HepG2 (cell line): Measurements from ENCODE around the gene RALB. TPM values are rescaled to one million over a fixed set of nuclear protein-coding genes. Genes with fewer than 3 reads are reported as not detected.
A peak's percentile ranks its signal among the peaks of the same experiment; 100 is the strongest.

ENCODE experiments used
- ATF1 ChIP-seq: IDR thresholded peaks from 2 replicates; pipeline ENCODE4 v1.6.1; 2016; ENCODE audit warnings: mild to moderate bottlenecking, control low read depth
- CAMTA2 ChIP-seq: sonication (generic); formaldehyde crosslinking; IDR thresholded peaks from 2 replicates; pipeline ENCODE4 v1.4.0; 2020; ENCODE audit warnings: mild to moderate bottlenecking, missing genetic modification reagents, borderline replicate concordance
- FOXA3 ChIP-seq: IDR thresholded peaks from 2 replicates; pipeline ENCODE4 v1.6.1; 2016; ENCODE audit warnings: missing genetic modification reagents, missing compliant biosample characterization
- GATAD1 ChIP-seq: IDR thresholded peaks from 2 replicates; pipeline ENCODE4 v1.6.1; 2016; ENCODE audit warnings: missing genetic modification reagents, missing compliant biosample characterization
- HES4 ChIP-seq: sonication (generic); formaldehyde crosslinking; IDR thresholded peaks from 2 replicates; pipeline ENCODE4 v1.9.0; 2021; ENCODE audit warnings: mild to moderate bottlenecking, missing genetic modification reagents, borderline replicate concordance
- MYC ChIP-seq: sonication (generic); formaldehyde crosslinking; IDR thresholded peaks from 2 replicates; pipeline ENCODE4 v1.9.0; 2021; ENCODE audit warnings: missing genetic modification reagents, borderline replicate concordance
- NFE2 ChIP-seq: sonication (generic); formaldehyde crosslinking; IDR thresholded peaks from 2 replicates; pipeline ENCODE4 v1.4.0; 2020; ENCODE audit warnings: missing genetic modification reagents
- SP1 ChIP-seq, 2 experiments: fragments of 450-650 bp in 1 of 2; sonication (generic) in 1 of 2; formaldehyde crosslinking in 1 of 2; IDR thresholded peaks; 2 replicates each; pipeline versions ENCODE4 v1.4.0 to v1.6.1; 2016 to 2020; ENCODE audit warnings: missing genetic modification reagents in 1 of 2
- SUZ12 ChIP-seq: fragments of 150-350 bp; IDR thresholded peaks from 2 replicates; pipeline ENCODE4 v1.6.1; 2014; ENCODE audit warnings: low read depth, low read length
- TRIM24 ChIP-seq: sonication (generic); formaldehyde crosslinking; IDR thresholded peaks from 2 replicates; pipeline ENCODE4 v1.8.0; 2022; ENCODE audit warnings: mild to moderate bottlenecking, missing genetic modification reagents
- ZBTB42 ChIP-seq: sonication (generic); formaldehyde crosslinking; IDR thresholded peaks from 2 replicates; pipeline ENCODE4 v1.5.0; 2020; ENCODE audit warnings: mild to moderate bottlenecking, missing genetic modification reagents
- ZMAT3 ChIP-seq: sonication (generic); formaldehyde crosslinking; conservative IDR thresholded peaks from 2 replicates; pipeline ENCODE4 v1.7.0; 2021; ENCODE audit warnings: missing genetic modification reagents
- ZNF709 ChIP-seq: sonication (generic); formaldehyde crosslinking; IDR thresholded peaks from 2 replicates; pipeline ENCODE4 v1.5.0; 2020; ENCODE audit warnings: mild to moderate bottlenecking, missing genetic modification reagents
- ZNF713 ChIP-seq: sonication (generic); formaldehyde crosslinking; IDR thresholded peaks from 2 replicates; pipeline ENCODE4 v1.4.0; 2020; ENCODE audit warnings: mild to moderate bottlenecking, missing genetic modification reagents
- polyA plus RNA-seq, 8 experiments: library from polyadenylated mRNA; depleted of rRNA in 3 of 8; stranded (reverse) in 7 of 8; unstranded in 1 of 8; fragments of >200 nt; fragmentation: Illumina TruSeq in 4 of 8; extraction: Trizol in 4 of 8; gene quantifications; 2 replicates each; pipeline versions ENCODE4 v1.2.1 to v1.2.3, GENCODE V29; 2011 to 2016; ENCODE audit warnings: low read depth in 4 of 8, missing spikeins in 1 of 8, mixed read lengths in 1 of 8; ENCODE audit not compliant: insufficient read depth in 1 of 8
- total RNA-seq, 5 experiments: library from RNA; depleted of rRNA; stranded (reverse); fragments of >200 nt; fragmentation: Illumina TruSeq; extraction: Trizol; gene quantifications; 2 replicates each; pipeline ENCODE4 v1.2.3, GENCODE V29; 2016; ENCODE audit warnings: low read depth in 1 of 5
- TF ChIP-seq, protein P1 (sequence below): sonication (generic); formaldehyde crosslinking; IDR thresholded peaks from 2 replicates; pipeline ENCODE4 v1.5.1; 2020; ENCODE audit warnings: mild to moderate bottlenecking, missing genetic modification reagents, borderline replicate concordance
- TF ChIP-seq, protein P2 (sequence below): sonication (generic); formaldehyde crosslinking; IDR thresholded peaks from 2 replicates; pipeline ENCODE4 v1.5.0; 2020; ENCODE audit warnings: mild to moderate bottlenecking, missing genetic modification reagents
- TF ChIP-seq, protein P3 (sequence below): sonication (generic); formaldehyde crosslinking; IDR thresholded peaks from 2 replicates; pipeline ENCODE4; 2020; ENCODE audit warnings: missing genetic modification reagents, mild to moderate bottlenecking, borderline replicate concordance

Gene RALB
- total and polyA plus RNA-seq, 2 of the 13 experiments (the other 11 are each of a cell fraction or from before 2014, with no cell fraction given), result 37.8 to 43.2 TPM

DNA sequence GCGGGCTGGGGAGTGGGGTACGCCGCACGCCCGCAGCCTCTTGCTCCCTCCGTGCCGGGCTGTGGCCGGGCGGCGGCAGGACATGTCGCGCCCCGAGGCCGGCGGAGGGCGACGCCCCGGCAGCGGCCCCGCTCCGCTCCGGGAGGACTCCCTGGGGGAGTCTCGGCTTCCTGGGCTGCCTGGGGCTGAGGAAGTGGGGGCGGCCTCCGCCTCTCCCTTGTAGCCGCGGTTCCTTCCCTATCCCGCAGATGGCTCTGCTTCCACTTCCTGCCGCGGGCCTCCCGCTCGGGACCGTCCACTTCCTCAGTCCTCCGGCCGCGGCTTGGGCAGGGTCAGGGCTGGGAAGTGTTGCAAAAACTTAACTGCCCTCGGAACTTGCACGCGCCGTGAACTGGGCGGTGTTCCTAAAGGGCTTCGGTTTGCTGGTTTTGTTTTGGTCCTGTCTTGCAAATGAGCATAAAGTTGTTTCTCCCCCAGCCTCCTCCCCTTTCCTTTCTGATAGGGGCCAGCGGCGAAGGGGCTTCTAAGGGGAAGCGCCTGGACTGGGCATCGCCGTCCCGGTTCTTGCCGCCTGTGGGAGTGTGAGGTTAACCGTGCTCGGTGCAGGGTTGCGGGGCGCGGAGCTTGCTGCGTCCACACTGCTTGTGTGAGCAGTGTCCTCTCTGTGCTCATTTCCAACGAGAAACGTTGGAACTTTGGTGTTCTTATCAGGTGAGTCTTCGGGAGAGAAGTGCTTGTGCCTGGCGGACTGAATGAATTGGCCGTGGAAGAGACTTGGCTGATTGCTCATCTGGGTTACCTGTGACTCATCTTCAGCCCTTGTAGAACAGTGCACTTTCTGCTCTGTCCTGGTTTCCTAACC, 600 bp downstream of the RALB start (continued):
- 0 out of 2 replicates have a peak, but pooled peaks have one; percentile 56 for TF ChIP-seq CAMTA2 (CRISPR knock-in tag)
- TF ChIP-seq HES4 (CRISPR knock-in tag), result no peak
- TF ChIP-seq ATF1, result no peak
- 0 out of 2 replicates have a peak, but pooled peaks have one; percentile 15 for TF ChIP-seq ZNF713
- TF ChIP-seq NFE2, result no peak
- TF ChIP-seq GATAD1 (CRISPR knock-in tag), result peak; percentile 52; the same call in 1 of the 2 replicates
- TF ChIP-seq, protein P1, sequence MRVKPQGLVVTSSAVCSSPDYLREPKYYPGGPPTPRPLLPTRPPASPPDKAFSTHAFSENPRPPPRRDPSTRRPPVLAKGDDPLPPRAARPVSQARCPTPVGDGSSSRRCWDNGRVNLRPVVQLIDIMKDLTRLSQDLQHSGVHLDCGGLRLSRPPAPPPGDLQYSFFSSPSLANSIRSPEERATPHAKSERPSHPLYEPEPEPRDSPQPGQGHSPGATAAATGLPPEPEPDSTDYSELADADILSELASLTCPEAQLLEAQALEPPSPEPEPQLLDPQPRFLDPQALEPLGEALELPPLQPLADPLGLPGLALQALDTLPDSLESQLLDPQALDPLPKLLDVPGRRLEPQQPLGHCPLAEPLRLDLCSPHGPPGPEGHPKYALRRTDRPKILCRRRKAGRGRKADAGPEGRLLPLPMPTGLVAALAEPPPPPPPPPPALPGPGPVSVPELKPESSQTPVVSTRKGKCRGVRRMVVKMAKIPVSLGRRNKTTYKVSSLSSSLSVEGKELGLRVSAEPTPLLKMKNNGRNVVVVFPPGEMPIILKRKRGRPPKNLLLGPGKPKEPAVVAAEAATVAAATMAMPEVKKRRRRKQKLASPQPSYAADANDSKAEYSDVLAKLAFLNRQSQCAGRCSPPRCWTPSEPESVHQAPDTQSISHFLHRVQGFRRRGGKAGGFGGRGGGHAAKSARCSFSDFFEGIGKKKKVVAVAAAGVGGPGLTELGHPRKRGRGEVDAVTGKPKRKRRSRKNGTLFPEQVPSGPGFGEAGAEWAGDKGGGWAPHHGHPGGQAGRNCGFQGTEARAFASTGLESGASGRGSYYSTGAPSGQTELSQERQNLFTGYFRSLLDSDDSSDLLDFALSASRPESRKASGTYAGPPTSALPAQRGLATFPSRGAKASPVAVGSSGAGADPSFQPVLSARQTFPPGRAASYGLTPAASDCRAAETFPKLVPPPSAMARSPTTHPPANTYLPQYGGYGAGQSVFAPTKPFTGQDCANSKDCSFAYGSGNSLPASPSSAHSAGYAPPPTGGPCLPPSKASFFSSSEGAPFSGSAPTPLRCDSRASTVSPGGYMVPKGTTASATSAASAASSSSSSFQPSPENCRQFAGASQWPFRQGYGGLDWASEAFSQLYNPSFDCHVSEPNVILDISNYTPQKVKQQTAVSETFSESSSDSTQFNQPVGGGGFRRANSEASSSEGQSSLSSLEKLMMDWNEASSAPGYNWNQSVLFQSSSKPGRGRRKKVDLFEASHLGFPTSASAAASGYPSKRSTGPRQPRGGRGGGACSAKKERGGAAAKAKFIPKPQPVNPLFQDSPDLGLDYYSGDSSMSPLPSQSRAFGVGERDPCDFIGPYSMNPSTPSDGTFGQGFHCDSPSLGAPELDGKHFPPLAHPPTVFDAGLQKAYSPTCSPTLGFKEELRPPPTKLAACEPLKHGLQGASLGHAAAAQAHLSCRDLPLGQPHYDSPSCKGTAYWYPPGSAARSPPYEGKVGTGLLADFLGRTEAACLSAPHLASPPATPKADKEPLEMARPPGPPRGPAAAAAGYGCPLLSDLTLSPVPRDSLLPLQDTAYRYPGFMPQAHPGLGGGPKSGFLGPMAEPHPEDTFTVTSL (CRISPR knock-in tag), result no peak
- TF ChIP-seq, protein P2, sequence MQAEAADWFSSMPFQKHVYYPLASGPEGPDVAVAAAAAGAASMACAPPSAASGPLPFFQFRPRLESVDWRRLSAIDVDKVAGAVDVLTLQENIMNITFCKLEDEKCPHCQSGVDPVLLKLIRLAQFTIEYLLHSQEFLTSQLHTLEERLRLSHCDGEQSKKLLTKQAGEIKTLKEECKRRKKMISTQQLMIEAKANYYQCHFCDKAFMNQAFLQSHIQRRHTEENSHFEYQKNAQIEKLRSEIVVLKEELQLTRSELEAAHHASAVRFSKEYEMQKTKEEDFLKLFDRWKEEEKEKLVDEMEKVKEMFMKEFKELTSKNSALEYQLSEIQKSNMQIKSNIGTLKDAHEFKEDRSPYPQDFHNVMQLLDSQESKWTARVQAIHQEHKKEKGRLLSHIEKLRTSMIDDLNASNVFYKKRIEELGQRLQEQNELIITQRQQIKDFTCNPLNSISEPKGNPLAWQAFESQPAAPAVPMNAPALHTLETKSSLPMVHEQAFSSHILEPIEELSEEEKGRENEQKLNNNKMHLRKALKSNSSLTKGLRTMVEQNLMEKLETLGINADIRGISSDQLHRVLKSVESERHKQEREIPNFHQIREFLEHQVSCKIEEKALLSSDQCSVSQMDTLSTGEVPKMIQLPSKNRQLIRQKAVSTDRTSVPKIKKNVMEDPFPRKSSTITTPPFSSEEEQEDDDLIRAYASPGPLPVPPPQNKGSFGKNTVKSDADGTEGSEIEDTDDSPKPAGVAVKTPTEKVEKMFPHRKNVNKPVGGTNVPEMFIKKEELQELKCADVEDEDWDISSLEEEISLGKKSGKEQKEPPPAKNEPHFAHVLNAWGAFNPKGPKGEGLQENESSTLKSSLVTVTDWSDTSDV (CRISPR knock-in tag), result peak; percentile 76; the same call in 1 of the 2 replicates
- TF ChIP-seq ZMAT3 (CRISPR knock-in tag), result no peak
- TF ChIP-seq FOXA3, result 0 out of 2 replicates have a peak, but pooled peaks have one; percentile 16
- peak; percentile 13; the same call in 1 of the 2 replicates for TF ChIP-seq ZNF709 (CRISPR knock-in tag)
- no peak for TF ChIP-seq ZBTB42 (CRISPR knock-in tag)
- no peak for TF ChIP-seq SP1 (IDR thresholded peaks at IDR 0.05)
- no peak; the same call in 1 of the 2 replicates for TF ChIP-seq SP1 (CRISPR knock-in tag; IDR thresholded peaks at IDR 0.05)
- no peak for TF ChIP-seq TRIM24 (CRISPR knock-in tag)
- peak; percentile 45; the same call in 1 of the 2 replicates for TF ChIP-seq MYC
- no peak for TF ChIP-seq SUZ12
- TF ChIP-seq, protein P3, sequence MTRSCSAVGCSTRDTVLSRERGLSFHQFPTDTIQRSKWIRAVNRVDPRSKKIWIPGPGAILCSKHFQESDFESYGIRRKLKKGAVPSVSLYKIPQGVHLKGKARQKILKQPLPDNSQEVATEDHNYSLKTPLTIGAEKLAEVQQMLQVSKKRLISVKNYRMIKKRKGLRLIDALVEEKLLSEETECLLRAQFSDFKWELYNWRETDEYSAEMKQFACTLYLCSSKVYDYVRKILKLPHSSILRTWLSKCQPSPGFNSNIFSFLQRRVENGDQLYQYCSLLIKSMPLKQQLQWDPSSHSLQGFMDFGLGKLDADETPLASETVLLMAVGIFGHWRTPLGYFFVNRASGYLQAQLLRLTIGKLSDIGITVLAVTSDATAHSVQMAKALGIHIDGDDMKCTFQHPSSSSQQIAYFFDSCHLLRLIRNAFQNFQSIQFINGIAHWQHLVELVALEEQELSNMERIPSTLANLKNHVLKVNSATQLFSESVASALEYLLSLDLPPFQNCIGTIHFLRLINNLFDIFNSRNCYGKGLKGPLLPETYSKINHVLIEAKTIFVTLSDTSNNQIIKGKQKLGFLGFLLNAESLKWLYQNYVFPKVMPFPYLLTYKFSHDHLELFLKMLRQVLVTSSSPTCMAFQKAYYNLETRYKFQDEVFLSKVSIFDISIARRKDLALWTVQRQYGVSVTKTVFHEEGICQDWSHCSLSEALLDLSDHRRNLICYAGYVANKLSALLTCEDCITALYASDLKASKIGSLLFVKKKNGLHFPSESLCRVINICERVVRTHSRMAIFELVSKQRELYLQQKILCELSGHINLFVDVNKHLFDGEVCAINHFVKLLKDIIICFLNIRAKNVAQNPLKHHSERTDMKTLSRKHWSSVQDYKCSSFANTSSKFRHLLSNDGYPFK, result no peak; the same call in 1 of the 2 replicates
